NCI-H1092 (cell line): ENCODE data around the gene CRACR2A.

ENCODE experiments used
- DNase-seq: peaks from one replicate; lab custom pipeline; 2025; lab: John Stamatoyannopoulos, UW

The CRACR2A gene

DNA sequence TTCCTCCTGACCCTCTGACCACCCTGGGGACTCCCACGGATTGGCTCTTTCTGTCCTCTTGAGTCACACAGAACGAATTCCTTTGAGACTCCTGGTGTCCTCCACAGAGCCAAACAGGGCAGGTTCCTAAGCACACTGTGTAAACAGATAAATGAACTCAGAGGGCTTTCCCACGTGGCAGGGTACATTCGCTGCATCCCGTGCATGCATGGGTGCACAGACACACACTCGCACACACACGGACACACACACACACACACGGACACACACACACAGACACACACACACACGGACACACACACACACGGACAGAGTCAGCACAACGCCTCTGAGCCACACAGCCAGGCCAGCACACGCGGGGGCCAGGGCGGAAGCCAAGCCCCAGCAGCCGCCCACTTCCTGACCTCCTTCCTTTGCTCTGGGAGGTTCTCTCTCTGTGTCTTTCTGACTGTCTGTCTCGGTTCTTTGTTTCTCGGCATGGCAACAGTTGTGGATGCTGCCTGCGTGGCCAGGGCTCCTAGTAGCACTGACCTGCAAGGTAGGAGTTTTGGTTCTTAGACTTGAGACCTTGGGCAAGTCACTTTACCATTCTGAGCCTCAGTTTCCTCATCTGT, 706 bp downstream of the CRACR2A start:
- no peak for DNase-seq

DNA sequence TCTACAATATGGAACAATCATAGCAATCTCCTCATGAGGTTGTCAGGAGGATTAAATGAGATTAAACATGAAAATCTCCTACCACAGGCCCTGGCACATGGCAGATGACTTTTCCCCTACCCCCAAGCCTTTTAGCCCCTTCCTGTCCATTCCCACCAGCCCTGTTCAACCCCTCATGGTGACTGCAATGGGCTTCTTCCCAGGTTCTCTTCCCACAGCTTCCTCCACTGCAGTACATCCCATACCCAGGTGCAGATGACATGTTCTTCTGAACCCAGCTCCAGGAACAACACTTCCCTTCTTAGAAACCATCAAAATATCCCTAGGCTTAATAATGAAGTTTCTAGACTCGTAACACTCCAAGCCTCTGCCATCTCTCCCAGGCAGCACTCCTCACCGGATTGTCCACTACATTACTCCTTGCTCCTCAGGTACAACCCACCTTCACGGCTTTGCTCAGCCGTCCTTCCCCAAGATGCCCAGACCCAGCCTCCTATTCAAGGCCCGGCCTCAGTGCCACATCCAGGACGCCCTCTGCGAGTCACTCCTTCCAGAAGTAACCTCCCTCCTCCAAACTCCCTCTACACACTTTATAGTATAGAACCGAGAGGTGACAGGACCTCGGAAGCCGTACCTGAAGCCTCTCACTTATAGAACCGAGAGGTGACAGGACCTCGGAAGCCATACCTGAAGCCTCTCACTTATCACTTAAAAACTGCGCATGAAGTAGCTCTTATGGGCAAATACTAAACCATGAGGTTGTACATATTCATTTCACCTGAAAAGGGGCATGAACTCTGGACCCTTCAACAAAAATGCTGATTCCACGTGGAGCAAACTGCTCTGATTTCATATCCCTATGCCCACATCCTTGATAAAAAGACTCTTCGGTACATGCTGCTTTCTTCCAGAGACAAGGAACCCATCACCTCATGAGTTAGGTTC, 1.5 kb downstream of the CRACR2A start:
- no peak for DNase-seq

DNA sequence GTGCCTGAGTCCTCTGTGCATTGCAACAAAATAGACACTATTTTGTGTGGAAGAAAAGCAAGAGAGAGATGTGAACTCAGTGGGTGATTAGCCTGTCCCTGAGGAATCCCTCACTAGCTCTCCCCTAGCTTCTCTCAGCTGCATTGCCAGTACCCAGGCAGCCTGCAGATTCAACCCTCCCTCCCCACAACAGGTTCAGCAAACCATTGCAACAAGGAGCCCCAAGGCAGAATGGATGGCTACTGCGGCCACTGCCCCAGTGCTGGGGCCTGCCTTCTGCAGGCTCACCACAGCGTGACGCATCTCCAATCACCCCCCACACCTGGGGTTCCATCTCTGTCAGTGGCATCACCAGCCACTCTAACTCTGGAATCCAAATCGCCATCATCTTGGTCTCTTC, 2.3 kb downstream of the CRACR2A start:
- no peak for DNase-seq

DNA sequence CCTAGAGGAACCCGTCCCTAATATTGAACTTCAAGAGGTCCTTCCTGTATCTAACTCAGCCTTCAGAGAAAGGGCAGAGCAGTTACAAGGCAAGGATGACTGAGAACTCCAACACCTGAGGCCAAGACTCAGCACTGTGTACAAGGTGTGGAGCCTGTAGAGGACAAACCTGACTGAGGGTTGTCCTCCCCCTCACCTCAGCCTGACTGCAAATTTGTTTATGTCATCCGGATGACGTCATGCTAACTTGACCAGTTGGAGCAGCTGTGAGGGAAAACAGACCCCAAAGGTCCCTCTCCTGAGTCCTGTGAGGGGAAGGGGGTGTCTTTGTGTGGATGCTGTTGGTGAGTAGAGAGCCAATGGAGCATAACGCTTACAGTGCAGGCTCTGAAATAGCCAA, 4.3 kb downstream of the CRACR2A start:
- DNase-seq, result no peak

DNA sequence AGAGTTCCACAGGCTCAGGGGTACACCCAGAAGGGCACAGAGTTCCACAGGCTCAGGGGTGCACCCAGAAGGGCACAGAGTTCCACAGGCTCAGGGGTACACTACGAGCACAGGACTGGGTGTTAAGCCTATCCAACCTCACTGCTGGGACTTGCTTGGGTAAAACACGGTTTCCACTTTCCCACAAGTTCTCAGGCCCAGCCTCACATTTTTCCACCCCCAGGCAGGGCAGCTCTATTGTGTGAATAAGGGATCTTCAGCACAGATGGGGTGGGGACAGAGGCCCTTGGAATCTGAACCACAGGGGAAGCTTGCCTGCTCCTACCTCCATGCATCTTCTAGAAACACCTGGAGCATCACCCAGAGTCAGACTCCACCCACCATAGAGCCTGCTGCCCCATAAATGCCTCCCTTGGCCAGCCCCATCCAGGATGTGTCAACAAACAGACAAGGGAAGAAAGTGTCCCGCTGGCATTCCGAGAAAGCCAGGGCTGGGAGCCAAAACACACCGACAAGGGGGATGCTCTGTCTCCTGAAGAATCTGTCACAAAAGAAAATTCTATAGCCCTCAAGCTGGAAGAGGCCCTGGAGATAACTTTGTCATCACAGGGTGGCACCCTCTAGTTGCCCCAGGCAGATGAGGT, 4.8 kb downstream of the CRACR2A start:
- no peak for DNase-seq

DNA sequence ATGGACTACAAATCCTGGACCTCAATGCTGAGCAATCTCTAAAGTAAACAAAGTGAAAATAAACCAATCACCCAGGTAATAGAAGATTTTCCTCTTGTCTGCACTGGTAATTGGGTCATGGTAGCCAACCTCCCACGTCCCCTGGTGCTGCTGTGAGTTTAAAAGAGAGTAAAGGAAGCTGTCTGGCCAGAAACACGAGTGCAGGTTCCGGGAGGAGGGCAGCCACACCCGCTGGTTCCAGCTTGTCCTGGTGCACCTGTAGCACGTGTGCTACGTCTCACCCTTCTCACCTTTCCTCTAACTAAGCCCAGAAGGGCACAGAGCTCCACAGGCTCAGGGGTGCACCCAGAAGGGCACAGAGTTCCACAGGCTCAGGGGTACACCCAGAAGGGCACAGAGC, 5.4 kb downstream of the CRACR2A start:
- DNase-seq, result no peak

DNA sequence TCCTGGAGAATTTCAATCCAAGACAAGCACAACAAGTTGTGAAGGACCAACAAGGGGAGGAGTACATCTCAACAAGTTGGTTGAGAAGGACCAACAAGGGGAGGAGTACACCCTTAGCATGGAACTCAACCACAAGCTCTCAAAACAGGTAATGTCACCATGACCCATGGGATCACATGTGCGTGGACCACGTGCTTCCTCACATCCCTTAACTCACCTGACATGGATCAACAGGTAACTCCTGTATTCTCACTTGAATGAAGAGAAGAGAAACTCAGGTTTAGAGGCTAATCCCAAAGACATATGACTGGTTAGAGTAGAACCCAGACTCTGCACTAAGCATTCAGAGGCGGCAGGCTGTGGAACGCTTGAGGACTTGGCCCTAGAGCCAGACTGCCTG, 6.2 kb downstream of the CRACR2A start:
- DNase-seq, result no peak

DNA sequence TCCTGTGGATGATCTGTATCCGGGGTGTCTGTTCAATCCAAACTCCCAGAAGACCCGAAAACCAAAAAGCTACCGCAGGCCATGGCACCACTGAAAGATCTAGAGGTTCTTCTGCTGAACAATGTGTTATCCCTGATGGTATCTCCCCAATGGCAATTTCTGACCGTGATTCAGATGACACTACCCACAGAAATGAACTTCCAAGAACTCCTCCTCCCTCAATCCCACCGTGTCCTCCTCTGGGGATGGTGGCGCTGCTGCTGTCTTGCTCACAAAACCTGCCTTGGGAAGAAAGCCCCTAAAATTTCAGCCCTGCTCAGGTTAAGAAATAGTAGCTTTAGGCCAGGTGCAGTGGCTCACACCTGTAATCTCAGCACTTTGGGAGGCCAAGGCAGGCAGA, 7.8 kb downstream of the CRACR2A start:
- no peak for DNase-seq

DNA sequence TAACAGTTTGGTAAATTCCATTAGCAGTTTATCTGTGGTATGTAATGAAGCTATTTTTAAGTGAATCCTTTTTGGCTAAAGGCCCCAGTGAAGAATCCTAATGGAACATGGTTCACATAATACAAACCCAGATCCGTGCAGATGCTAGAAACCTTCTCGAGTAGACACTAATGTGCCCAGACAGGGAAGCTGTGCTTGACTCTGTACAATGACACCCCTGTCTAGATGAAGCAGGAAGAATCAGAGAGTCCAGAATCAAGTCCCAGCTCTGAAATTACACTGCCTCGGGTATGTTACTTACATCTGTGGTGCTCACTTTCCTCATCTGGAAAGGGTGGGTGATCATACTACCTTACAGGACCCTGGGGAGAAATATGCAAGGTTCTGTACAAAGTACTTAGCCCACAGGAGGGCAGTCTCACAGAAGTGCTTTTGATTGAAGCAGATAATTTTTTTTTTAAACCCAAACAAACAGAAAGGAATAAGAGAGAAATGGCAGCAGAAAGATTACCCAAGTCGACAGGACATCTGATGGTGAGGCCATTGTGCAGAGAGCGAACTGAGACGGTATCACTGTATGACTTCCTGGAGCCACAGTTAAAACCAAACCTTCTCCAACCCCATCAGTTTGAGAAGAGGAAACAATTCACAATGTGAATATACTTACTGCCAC, 8.5 kb downstream of the CRACR2A start:
- no peak for DNase-seq

DNA sequence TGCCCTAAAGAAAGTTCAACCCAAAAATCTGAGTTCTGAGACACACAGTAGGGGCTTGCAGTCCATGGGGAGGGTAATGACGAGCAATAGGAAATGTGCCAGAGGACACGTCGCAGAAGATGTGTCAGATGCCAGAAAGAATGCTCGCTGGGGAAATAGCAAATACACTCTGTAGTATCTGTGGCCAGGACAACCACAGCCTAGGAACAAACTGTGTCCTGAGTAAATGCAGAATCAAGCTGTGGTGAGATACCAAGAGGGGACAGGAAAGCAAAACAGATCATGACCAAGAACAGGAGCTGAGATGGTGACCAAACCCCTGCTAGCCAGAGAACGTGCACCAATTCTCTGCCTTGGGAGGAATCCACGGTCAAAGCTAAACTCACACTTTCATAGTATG, 9.1 kb downstream of the CRACR2A start:
- DNase-seq, result no peak

DNA sequence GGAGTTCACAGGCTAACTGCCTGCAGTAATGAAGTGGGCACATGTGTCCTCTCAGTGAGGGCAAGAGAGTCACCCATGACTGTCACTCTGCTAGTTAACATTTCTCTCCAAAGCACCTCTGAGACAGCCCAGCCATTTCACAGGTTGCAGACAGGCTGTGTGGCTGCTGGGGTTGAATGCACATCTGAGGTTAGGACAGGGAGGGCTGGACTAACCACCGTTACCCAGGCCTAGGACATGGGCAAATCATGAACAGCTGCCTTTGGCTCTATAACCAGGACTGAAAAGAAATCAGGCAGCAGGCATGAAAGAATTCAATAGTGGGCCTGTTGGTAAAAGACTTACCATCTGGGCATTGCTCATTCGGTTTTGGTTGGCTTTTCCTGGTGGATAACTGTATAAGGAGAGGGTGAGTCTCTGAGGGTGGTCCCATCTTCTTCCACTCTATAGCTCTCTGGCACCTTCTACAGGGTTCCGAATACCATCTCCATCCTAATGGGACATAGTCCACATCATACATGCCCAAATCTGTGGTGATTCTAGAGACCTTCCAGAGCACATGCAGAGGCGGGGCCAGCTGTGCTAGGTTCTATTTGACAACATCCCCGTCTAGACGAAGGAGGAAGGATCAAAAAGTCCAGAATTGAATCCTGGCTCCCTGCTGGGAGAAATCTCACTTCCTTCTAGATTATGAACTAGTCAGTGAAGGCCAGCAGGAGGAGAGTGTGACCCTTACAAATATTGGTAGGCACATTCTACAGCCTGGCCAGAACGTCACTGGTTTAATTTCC, 10.8 kb downstream of the CRACR2A start:
- DNase-seq, result no peak

DNA sequence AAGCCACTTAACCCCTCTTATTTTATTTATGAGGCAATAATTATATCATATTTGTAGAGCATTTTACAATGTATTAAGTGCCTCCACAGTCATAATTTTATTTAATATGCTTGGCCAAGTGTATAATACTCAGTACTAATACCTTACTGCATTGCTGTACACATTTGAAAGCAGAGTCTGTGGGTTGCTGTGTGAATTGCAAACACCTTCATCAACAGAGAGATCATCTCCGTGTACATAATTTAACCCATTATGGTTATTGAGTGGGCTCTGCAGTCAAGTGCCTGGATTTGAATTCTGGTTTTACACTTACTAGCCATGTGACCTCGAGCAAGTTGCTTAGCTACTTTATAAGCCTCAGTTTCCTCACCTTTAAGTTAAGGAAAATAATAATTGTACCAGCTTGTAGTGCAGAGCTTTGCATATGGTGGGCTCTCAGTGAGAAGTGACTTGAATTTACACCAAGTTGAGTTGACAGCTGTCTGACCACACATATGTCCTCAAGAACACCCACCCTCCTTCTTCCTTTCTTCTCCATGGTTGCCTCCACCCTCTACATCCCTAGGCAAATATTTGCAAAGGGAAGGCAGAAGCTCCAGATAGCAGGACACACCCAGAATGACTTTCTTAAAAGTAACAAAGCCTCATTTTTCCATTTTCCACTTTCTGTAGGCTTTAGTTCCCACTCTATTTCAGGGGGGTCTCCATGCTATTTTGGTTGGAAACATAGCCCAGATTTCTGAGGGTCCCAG, 12.3 kb downstream of the CRACR2A start:
- no peak for DNase-seq

DNA sequence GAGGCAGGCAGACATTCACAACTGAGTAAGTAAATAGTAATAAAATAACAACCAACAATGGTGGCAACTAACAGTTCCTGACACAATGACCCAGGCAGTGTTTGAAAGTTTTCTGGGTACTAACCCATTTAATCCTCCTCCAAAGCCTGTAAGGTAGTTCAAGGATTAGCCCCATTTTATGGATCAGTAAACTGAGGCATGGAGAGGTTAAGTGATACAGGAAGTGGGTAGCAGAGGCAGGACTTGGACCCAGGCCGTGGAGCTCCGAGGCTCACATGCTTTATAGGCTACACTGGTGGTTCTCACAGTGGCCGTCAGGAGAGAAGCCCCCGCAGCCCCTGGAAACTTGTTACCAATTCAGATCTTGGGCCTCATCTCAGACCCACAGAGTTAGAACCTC, 17.5 kb downstream of the CRACR2A start:
- no peak for DNase-seq

DNA sequence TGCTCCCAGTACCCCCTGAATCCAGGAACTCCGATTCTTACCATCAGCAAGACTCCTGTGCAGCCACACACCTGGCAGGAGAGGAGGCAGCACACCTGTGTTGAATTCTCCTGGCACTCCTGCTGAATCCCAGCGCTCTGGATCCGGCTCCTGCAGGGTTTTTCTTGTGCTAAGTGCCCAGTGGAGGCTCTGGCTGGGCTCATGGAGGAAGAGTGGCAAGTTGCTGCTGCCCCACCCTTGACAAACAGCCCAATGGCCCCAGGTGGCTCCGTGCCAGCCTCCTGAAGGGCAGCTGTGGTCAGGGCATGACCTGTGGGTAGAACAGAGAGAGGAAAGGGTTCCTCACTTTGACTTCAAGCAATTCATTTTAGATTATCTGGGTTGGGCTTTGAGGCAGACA, 20.0 kb downstream of the CRACR2A start:
- no peak for DNase-seq

DNA sequence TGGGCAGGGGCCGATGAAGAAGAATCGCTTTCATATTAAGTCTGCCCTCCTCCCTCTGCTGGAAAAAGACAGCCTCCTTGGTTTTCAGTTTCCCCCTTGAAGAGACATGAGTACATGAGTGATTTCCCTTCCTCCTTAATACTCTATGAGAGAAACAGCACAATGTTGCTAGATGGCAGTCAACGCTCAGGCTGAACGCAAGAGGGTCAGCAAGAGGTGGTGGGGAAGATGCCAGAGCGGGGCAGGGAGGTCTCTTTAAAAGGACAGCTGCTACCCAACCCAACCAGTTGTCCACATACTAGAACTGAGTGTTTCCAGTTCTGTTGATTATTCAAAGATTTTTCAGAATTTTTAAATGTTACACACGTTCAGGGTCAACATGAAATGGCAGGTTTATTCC, 22.8 kb downstream of the CRACR2A start:
- DNase-seq, result no peak

DNA sequence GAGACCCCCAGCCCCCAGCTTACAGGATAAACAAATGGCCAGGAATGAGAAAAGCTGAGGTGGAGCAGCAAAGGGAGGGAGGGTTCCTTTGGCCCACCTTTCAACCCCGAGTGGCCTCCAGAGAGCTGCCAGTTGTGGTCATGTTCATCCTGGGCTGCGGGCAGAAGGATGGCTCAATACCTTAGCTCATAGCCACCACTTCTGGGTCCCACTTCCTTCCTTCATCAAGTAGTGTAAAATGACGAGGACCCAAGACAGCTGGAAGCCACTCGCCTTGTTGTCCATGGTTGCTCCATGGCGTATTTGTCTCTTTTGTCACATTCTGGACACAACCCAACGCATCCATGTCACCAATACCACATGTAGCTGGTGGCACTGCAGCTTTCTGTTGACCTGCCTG, 24.2 kb downstream of the CRACR2A start:
- no peak for DNase-seq

DNA sequence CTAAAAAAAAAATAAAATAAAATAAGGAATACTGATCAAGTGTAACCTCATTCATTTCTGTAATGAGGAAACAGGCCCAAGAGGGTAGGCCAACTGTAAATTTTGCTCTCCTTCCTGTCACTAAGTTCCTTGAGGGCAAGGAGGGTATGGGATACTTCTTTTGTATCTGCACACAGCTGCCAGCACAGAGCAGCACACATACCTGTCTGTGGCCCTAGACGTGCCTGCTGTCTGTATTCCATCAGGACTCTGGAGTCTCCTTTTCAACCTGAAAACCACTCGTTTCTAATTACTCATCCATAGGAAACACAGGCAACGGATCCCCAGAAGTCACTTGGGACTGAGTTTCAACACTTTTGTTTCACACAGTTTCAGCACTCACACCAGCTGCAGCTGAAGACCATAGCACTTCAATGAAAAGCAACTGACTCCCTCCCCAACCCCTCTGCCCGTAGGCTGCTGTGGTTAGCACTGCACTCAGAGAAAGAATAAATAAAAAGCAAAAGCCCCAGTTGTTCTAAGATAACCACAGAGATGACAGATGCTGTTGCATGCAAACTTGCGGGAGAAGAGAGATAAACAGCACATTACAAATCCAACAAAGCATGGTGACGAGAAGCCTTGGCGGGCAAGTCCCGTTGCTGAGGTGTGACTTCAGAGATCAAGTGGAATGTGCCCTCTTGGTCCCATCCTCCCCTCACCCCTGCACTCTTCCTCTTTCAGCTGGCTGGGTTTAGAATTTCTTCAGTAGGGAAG, 24.9 kb downstream of the CRACR2A start:
- DNase-seq, result no peak

DNA sequence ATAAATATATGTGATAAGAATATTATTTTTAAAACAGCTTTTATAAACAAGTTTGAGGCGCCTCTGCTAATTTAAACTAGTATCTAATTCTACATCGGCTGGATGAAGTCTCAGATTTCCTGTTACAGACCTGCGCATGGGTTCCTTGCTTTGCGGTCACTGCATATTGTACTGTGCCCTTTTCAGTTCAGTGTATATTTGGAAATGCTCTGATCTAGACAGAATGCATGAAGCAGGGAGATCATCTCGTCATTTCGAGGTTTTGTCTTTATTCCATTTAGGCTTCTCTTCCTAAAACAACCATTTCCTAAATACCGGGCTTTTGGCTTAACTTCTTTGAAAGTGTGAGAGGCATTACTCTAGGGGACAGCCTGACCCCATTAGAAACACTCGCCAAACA, 25.6 kb downstream of the CRACR2A start:
- no peak for DNase-seq

DNA sequence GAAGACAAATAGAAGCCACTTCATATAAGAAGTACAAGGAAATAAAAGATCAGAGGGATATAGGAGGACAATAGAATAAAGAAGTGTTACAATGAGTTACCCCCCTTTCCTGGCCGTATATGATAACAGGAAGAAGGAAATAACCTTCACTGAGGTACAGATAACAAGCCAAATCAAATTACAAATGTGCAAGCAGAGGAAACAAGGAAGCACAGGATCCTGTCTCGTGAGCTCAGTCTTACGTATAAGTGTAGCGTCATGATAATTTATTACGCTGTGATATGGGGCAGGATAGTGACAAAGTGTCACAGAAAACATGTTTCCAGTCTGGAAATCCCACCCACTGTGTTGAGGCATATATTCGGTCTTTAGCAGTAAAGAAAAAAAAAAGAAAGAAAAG, 26.5 kb downstream of the CRACR2A start:
- no peak for DNase-seq

DNA sequence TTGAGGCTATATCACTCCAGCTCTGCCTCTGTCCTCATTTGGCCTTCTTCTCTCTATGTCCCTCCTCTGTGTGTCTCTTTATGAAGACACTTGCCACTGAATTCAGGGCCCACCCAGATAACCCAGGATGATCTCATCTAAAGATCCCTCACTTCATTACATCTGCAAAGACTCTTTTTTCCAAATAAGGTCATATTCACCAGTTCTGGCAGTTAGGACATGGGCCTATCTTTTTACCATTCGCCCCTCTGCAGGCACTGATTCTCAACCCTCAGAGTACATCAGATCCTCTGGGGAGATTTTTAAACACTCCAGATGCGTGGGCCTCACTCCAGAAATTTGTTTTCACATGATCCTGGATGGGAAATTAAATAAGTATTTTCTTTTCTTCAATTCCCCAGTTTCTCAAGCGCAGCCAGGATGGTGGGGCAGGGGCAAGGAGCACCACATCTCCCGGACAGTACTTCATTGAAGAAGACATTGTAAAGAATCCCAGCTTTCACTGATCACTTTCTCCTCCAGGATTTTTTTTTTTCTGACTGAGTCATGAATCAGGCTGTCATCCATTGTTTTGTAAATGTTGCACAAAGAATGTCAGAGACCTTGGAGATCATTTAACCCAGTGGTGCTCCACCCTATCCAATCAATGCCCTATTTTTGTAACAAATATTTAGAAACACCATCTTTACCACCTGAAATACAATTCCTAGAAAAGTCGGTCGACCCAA, 27.4 kb downstream of the CRACR2A start:
- DNase-seq, result no peak
